HepG2 (cell line): ENCODE results near the gene YWHAH.

Experiments
- MTERF4 ChIP-seq: sonication (generic); formaldehyde crosslinking; IDR thresholded peaks from 2 replicates; pipeline ENCODE4 v1.8.0; 2023; ENCODE audit warnings: mild to moderate bottlenecking, missing genetic modification reagents
- MZF1 ChIP-seq: sonication (generic); formaldehyde crosslinking; IDR thresholded peaks from 2 replicates; pipeline ENCODE4 v1.8.1; 2023; ENCODE audit warnings: mild to moderate bottlenecking, missing genetic modification reagents, borderline replicate concordance
- ZFP36L2 ChIP-seq: sonication (generic); formaldehyde crosslinking; IDR thresholded peaks from 2 replicates; pipeline ENCODE4 v1.4.0; 2020; ENCODE audit warnings: missing genetic modification reagents

GRCh38 chr22:31899669-31900068 is 44.7 kb upstream of the YWHAH start:
- no peak for TF ChIP-seq ZFP36L2 (CRISPR knock-in tag)
- TF ChIP-seq MZF1 (CRISPR knock-in tag): no peak
- no peak for TF ChIP-seq MTERF4
